CD14-positive monocyte (primary cell): ENCODE data around the gene ABCA6. TPM values are rescaled to one million over a fixed set of nuclear protein-coding genes. Genes with fewer than 3 reads are reported as not detected.
A peak's percentile ranks its signal among the peaks of the same experiment; 100 is the strongest.
"Not testable (repeated sequence)": the region's sequence is repeated elsewhere in the genome, so short reads cannot be mapped to it uniquely, and the experiment has no call there.

Experiments
- DNase-seq, 3 donors: peaks; one replicate each; pipeline ENCODE4 v3.0.0-alpha.2; 2011 to 2022
- H2AFZ ChIP-seq: 2 replicates; pipeline ENCODE4 v1.6.0; 2012; ENCODE audit warnings: mild to moderate bottlenecking, low read depth, low read length, inconsistent platforms; ENCODE audit not compliant: insufficient read depth, poor library complexity, severe bottlenecking
- H3K27ac ChIP-seq, 2 donors: 1 replicate in 1 of 2; 2 replicates in 1 of 2; pipeline ENCODE4 v1.5.1; 2012 to 2013; ENCODE audit warnings: low read length in 2 of 2, control low read depth in 1 of 2, inconsistent platforms in 1 of 2, low read depth in 1 of 2, mild to moderate bottlenecking in 1 of 2
- H3K27me3 ChIP-seq, 2 donors: one replicate each; pipeline versions ENCODE4 v1.6.0 to v1.6.1; 2011 to 2013; ENCODE audit warnings: low read length in 2 of 2; ENCODE audit not compliant: control insufficient read depth in 2 of 2, insufficient read depth in 2 of 2
- H3K36me3 ChIP-seq, 2 donors: replicated peaks in 1 of 2; 1 replicate in 1 of 2; 2 replicates in 1 of 2; pipeline versions ENCODE4 v1.5.1 to v1.6.1; 2012 to 2013; ENCODE audit warnings: low read length in 2 of 2, control low read depth in 1 of 2, inconsistent platforms in 1 of 2, mild to moderate bottlenecking in 1 of 2; ENCODE audit not compliant: insufficient read depth in 2 of 2, control insufficient read depth in 1 of 2
- H3K4me1 ChIP-seq, 2 donors: 1 replicate in 1 of 2; 2 replicates in 1 of 2; pipeline versions ENCODE4 v1.5.1 to v1.6.1; 2012 to 2013; ENCODE audit warnings: low read length in 2 of 2, control low read depth in 1 of 2, inconsistent platforms in 1 of 2, mild to moderate bottlenecking in 1 of 2, moderate library complexity in 1 of 2; ENCODE audit not compliant: insufficient read depth in 2 of 2, control insufficient read depth in 1 of 2
- H3K4me2 ChIP-seq: replicated peaks from 2 replicates; pipeline ENCODE3; 2012; ENCODE audit warnings: low read length, moderate library complexity, mild to moderate bottlenecking; ENCODE audit not compliant: poor library complexity, severe bottlenecking; ENCODE audit errors: extremely low read depth
- H3K4me3 ChIP-seq, 3 experiments: fragments of 200-600 bp in 1 of 3; sonication (generic) in 1 of 3; replicated peaks in 1 of 3; 1 replicate in 2 of 3; 2 replicates in 1 of 3; pipeline ENCODE4 v1.5.1; 2011 to 2013; ENCODE audit warnings: low read length in 3 of 3, mild to moderate bottlenecking in 3 of 3, control low read depth in 2 of 3, low read depth in 2 of 3, inconsistent platforms in 1 of 3, moderate library complexity in 1 of 3
- H3K79me2 ChIP-seq: 2 replicates; pipeline ENCODE4 v1.6.0; 2012; ENCODE audit warnings: mild to moderate bottlenecking, control low read depth, inconsistent platforms, low read length, moderate library complexity; ENCODE audit not compliant: insufficient read depth
- H3K9ac ChIP-seq: 2 replicates; pipeline ENCODE4 v1.6.0; 2017; ENCODE audit warnings: low read length, mild to moderate bottlenecking; ENCODE audit not compliant: insufficient read depth, poor library complexity, severe bottlenecking
- H3K9me3 ChIP-seq, 2 donors: replicated peaks in 1 of 2; 1 replicate in 1 of 2; 2 replicates in 1 of 2; pipeline versions ENCODE4 v1.5.1 to v1.6.1; 2012 to 2013; ENCODE audit warnings: low read length in 2 of 2, control low read depth in 1 of 2; ENCODE audit not compliant: control insufficient read depth in 1 of 2, insufficient read depth in 1 of 2
- H4K20me1 ChIP-seq: 2 replicates; pipeline ENCODE4 v1.6.0; 2012; ENCODE audit warnings: mild to moderate bottlenecking, low read length, control low read depth, moderate library complexity; ENCODE audit not compliant: insufficient read depth
- H3K27ac Mint-ChIP-seq, 7 donors: one replicate each; pipeline ENCODE4 v1.8.0; 2020; ENCODE audit warnings: mild to moderate bottlenecking in 7 of 7, mixed read lengths in 7 of 7, moderate library complexity in 6 of 7, inconsistent platforms in 2 of 7
- H3K27me3 Mint-ChIP-seq, 3 donors: one replicate each; pipeline ENCODE4 v1.8.0; 2021 to 2022; ENCODE audit warnings: low read depth in 3 of 3, mild to moderate bottlenecking in 3 of 3, mixed read lengths in 3 of 3, moderate library complexity in 3 of 3, inconsistent platforms in 1 of 3
- H3K36me3 Mint-ChIP-seq, 2 donors: one replicate each; pipeline ENCODE4 v1.8.0; 2020; ENCODE audit warnings: mixed read lengths in 2 of 2, inconsistent platforms in 1 of 2, mild to moderate bottlenecking in 1 of 2
- H3K4me1 Mint-ChIP-seq: one replicate; pipeline ENCODE4 v1.8.0; 2020; ENCODE audit warnings: mild to moderate bottlenecking, mixed read lengths
- H3K4me3 Mint-ChIP-seq, 2 donors: one replicate each; pipeline ENCODE4 v1.8.0; 2020; ENCODE audit warnings: mild to moderate bottlenecking in 2 of 2, mixed read lengths in 2 of 2, moderate library complexity in 1 of 2
- H3K9me3 Mint-ChIP-seq, 7 donors: one replicate each; pipeline ENCODE4 v1.8.0; 2020 to 2022; ENCODE audit warnings: mixed read lengths in 7 of 7, mild to moderate bottlenecking in 6 of 7, moderate library complexity in 6 of 7, inconsistent platforms in 2 of 7
- WGBS: methylation state at CpG from one replicate; pipeline ENCODE4 v1.1.5; 2013; ENCODE audit warnings: missing lambda C conversion rate; ENCODE audit not compliant: insufficient coverage; 5-methylcytosine and 5-hydroxymethylcytosine counted together
- intact Hi-C, 2 donors: fragments of 100-400 bp; cut with micrococcal nuclease; formaldehyde crosslinking; loops; one replicate each; pipeline versions ENCODE4 v1.15.0 to v1.15.1; 2023
- polyA plus RNA-seq, 3 donors: library from polyadenylated mRNA; depleted of rRNA in 1 of 3; unstranded in 2 of 3; stranded (reverse) in 1 of 3; fragments of 300-500 nt in 2 of 3; fragments of >200 nt in 1 of 3; fragmentation: Illumina TruSeq in 2 of 3; gene quantifications; 1 replicate in 2 of 3; 2 replicates in 1 of 3; pipeline ENCODE4 v1.2.3, GENCODE V29; 2012 to 2021
- TF ChIP-seq, protein P1 (sequence below): fragments of 200-600 bp; IDR thresholded peaks from one replicate; pipeline ENCODE4 v1.8.0; 2022; ENCODE audit warnings: antibody characterized with exemption, mild to moderate bottlenecking

The ABCA6 gene
- polyA plus RNA-seq, 3 donors: 0.52 to 0.93 (median 0.76) TPM

DNA sequence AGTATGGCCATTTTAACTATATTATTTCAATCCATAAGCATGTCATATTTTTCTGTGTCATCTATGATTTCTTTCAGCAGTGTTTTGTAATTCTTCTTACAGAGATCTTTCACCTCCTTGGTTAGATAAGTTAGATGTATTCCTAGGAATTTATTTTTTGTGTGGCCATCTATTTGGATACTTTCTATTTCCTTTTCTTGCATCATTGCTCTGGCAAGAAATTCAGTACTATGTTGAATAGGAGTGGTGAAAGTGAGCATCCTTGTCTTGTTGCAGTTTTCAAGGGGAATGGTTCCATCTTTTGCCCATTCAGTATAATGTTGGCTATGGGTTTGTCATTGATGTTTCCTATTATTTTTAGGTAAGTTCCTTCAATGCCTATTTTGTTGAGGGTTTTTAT, 65.9 kb downstream of the ABCA6 start:
- H3K4me1 Mint-ChIP-seq: peaks cover 10% of the 10 kb centered on the region
- peaks cover 18% of the 10 kb centered on the region in 2 donors for H3K36me3 Mint-ChIP-seq

DNA sequence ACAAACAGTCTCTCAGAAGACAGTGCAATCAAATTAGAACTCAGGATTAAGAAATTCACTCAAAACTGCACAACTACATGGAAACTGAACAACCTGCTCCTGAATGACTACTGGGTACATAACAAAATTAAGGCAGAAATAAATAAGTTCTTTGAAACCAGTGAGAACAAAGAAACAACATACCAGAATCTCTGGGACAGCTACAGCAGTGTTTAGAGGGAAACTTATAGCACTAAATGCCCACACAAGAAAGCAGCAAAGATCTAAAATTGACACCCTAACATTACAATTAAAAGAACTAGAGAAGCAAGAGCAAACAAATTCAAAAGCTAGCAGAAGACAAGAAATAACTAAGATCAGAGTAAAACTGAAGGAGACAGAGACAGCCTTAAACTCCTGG, 68.3 kb downstream of the ABCA6 start:
- H3K9ac ChIP-seq, H3K27me3 ChIP-seq, H3K27ac Mint-ChIP-seq, H3K36me3 ChIP-seq, intact Hi-C loops, H3K4me2 ChIP-seq, H3K27me3 Mint-ChIP-seq, H3K4me3 ChIP-seq, H4K20me1 ChIP-seq, H3K27ac ChIP-seq, DNase-seq, H2AFZ ChIP-seq, H3K4me3 Mint-ChIP-seq, H3K79me2 ChIP-seq: not testable (repeated sequence)
- H3K4me1 ChIP-seq: peaks cover 9 to 13% of the 10 kb centered on the region in 2 donors
- Mint-ChIP-seq H3K36me3 (peaks cover 18% of the 10 kb centered on the region in 2 donors), H3K9me3 (peaks cover 24 to 56% (median 40%) of the 10 kb centered on the region in 7 donors), H3K4me1 (peaks cover 20% of the 10 kb centered on the region)
- peaks cover 9 to 19% of the 10 kb centered on the region in 2 donors for H3K9me3 ChIP-seq

More for the DNA sequence above, 65.9 kb downstream of the ABCA6 start:
- Histone ChIP-seq H3K27me3 (no peaks in the 10 kb centered on the region), H3K4me3 (no peak overlapping the region), H3K79me2 (no peaks in the 10 kb centered on the region), H3K4me1 (peaks cover 5 to 6% of the 10 kb centered on the region in 2 donors), H3K27ac (no peak overlapping the region), H3K9ac (no peak overlapping the region), H2AFZ (no peak overlapping the region), H3K9me3 (peaks cover 4 to 19% of the 10 kb centered on the region in 2 donors), H3K36me3 (no peaks in the 10 kb centered on the region), H3K4me2 (no peak overlapping the region), H4K20me1 (no peaks in the 10 kb centered on the region)
- TF ChIP-seq, protein P1, sequence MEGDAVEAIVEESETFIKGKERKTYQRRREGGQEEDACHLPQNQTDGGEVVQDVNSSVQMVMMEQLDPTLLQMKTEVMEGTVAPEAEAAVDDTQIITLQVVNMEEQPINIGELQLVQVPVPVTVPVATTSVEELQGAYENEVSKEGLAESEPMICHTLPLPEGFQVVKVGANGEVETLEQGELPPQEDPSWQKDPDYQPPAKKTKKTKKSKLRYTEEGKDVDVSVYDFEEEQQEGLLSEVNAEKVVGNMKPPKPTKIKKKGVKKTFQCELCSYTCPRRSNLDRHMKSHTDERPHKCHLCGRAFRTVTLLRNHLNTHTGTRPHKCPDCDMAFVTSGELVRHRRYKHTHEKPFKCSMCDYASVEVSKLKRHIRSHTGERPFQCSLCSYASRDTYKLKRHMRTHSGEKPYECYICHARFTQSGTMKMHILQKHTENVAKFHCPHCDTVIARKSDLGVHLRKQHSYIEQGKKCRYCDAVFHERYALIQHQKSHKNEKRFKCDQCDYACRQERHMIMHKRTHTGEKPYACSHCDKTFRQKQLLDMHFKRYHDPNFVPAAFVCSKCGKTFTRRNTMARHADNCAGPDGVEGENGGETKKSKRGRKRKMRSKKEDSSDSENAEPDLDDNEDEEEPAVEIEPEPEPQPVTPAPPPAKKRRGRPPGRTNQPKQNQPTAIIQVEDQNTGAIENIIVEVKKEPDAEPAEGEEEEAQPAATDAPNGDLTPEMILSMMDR: no peak
- DNase-seq: no peak
- Mint-ChIP-seq H3K27ac (no peak overlapping the region), H3K4me3 (no peak overlapping the region), H3K27me3 (no peaks in the 10 kb centered on the region), H3K9me3 (peaks cover 25 to 52% (median 42%) of the 10 kb centered on the region in 7 donors)
- intact Hi-C loops: no loop called here

DNA sequence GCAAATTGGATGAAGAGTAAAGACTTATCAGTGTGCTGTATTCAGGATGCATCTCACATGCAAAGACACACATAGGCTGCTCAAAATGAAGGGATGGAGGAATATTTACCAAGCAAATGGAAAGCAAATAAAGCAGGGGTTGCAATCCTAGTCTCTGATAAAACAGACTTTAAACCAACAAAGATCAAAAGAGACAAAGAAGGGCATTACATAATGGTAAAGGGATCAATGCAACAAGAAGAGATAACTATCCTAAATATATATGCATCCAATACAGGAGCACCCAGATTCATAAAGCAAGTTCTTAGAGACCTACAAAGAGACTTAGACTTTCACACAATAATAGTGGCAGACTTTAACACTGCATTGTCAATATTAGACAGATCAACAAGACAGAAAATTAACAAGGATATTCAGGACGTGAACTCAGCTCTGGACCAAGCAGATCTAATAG, 68.9 kb downstream of the ABCA6 start:
- H3K27ac ChIP-seq, H3K79me2 ChIP-seq, H2AFZ ChIP-seq, intact Hi-C loops, H3K4me3 ChIP-seq, H3K9ac ChIP-seq, H3K4me2 ChIP-seq, H3K27me3 Mint-ChIP-seq, H4K20me1 ChIP-seq, DNase-seq, H3K27ac Mint-ChIP-seq, H3K27me3 ChIP-seq, H3K36me3 ChIP-seq, H3K4me3 Mint-ChIP-seq: not testable (repeated sequence)
- WGBS: 100% methylated on average over 1 of the region's 1 CpG
- peaks cover 11 to 16% of the 10 kb centered on the region in 2 donors for H3K4me1 ChIP-seq
- peaks cover 9 to 19% of the 10 kb centered on the region in 2 donors for H3K9me3 ChIP-seq
- H3K4me1 Mint-ChIP-seq: peaks cover 20% of the 10 kb centered on the region
- peaks cover 18% of the 10 kb centered on the region in 2 donors for H3K36me3 Mint-ChIP-seq
- peaks cover 24 to 56% (median 40%) of the 10 kb centered on the region in 7 donors for H3K9me3 Mint-ChIP-seq

DNA sequence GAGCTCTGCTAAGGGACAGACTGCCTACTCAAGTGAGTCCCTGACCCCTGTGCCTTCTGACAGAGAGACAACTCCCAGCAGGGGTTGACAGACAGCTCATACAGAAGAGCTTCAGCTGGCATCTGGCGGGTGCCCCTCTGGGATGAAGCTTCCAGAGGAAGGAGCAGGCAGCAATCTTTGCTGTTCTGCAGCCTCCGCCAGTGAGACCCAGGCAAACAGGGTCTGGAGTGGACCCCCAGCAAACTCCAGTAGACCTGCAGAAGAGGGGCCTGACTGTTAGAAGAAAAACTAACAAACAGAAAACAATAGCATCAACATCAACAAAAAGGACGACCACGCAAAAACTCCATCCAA, 70.5 kb downstream of the ABCA6 start:
- WGBS: 100% methylated on average over 1 of the region's 4 CpGs
- Mint-ChIP-seq H3K27ac (peak overlapping the region in 5 of 7 donors; percentile 80 to 90 (median 84)), H3K9me3 (peaks cover 24 to 44% (median 39%) of the 10 kb centered on the region in 7 donors), H3K4me1 (peaks cover 33% of the 10 kb centered on the region), H3K36me3 (peaks cover 12 to 18% of the 10 kb centered on the region in 2 donors)
- H3K79me2 ChIP-seq, H3K4me3 Mint-ChIP-seq, H3K27me3 ChIP-seq, H3K9ac ChIP-seq, intact Hi-C loops, DNase-seq, H3K36me3 ChIP-seq, H3K4me3 ChIP-seq, H4K20me1 ChIP-seq, H3K27me3 Mint-ChIP-seq, H3K4me2 ChIP-seq: not testable (repeated sequence)
- peak overlapping the region; percentile 78 for H2AFZ ChIP-seq
- H3K4me1 ChIP-seq: peaks cover 24 to 33% of the 10 kb centered on the region in 2 donors
- peak overlapping the region in 1 of 2 donors; percentile 81 for H3K27ac ChIP-seq
- peaks cover 9 to 19% of the 10 kb centered on the region in 2 donors for H3K9me3 ChIP-seq
